ENCODE results near the gene C15orf39. TPM values are rescaled to one million over a fixed set of nuclear protein-coding genes. Genes with fewer than 3 reads are reported as not detected.
"Not testable (repeated sequence)": the region's sequence is repeated elsewhere in the genome, so short reads cannot be mapped to it uniquely, and the experiment has no call there.

C15orf39 gene
- polyA plus RNA-seq, 4 donors: 7.7 to 11.5 (median 9.9) TPM

DNA sequence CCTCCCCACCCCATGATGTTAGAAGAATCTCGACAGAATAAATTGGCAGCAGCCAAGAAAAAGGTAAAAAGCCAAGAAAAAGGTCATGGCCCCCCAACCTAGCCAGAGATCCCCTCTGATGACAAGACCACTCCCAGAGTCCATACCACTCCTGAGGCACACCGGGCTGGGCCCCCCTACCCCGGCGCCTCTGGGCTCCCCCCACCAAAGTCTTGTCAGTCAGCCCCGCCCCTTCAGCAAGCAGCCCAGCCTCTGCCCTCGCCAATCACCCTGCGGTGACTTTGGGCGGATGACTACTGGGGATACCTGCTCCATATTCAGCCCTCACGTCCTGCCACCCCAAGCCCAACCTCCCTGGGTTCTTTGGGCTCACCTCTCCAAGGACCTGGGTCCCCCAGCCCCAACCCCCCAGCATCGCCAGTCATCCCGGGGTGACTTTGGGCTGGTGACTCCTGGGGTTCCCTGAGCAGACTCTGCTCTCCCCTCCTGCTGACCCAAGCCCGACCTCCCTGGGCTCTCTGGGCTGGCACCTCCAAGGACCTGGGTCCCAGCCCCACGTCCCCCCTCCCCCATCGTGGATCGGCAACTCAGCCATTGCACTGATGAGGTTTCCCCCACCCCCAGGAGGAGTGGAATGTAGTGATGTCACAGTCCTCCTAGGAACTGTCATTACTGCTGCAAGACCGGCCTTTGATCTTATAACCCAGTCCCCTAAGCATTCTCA lies 57.1 kb downstream of the C15orf39 start:
- not testable (repeated sequence) for DNase-seq (ENCODE audit: low read depth in 4 of 4, low spot score in 2 of 4)

DNA sequence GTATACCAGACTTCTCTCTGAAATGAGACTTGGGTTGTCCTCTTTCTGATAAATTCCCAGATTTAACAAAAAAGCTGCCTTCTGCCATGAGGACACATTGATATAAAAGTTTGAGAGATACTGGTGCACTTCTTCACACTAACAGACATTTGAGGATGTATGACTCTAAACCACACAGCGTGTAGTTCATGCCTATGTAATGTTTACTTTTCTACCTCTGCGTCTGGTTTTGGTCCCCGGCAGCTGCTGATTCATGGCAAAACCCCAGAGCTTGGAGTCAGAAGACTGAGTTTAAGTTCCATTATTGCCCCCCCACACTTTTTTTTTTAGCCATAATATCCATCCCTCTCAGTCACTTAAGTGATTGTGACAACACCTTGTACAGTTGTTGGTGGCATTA lies 58.2 kb downstream of the C15orf39 start:
- DNase-seq (ENCODE audit: low read depth in 4 of 4, low spot score in 2 of 4): not testable (repeated sequence)

Other genes starting within 250 kb of the C15orf39 start
- 1 to 10 TPM; 2.0 to 3.4 (median 2.9) TPM for gene RPP25, start 245.1 kb upstream of the C15orf39 start, polyA plus RNA-seq (ENCODE audit: insufficient read length in 4 of 4)
- 10 to 100 TPM; 19.5 to 30.0 (median 25.7) TPM for gene SCAMP5, start 206.3 kb upstream of the C15orf39 start, polyA plus RNA-seq (ENCODE audit: insufficient read length in 4 of 4)
- gene PPCDC, start 178.3 kb upstream of the C15orf39 start, polyA plus RNA-seq (ENCODE audit: insufficient read length in 4 of 4): 10 to 100 TPM; 11.1 to 15.1 (median 14.3) TPM
- gene GOLGA6C, start 56.5 kb downstream of the C15orf39 start, polyA plus RNA-seq (ENCODE audit: insufficient read length in 4 of 4): not detected
- under 1 TPM; 0.14 to 0.47 (median 0.19) TPM for gene GOLGA6D, start 81.0 kb downstream of the C15orf39 start, polyA plus RNA-seq (ENCODE audit: insufficient read length in 4 of 4)
- 100 to 1,000 TPM in 3 of 4 donors, 10 to 100 TPM in 1; 95.3 to 124 (median 105) TPM for gene COMMD4, start 134.2 kb downstream of the C15orf39 start, polyA plus RNA-seq (ENCODE audit: insufficient read length in 4 of 4)
- gene NEIL1, start 145.2 kb downstream of the C15orf39 start, polyA plus RNA-seq (ENCODE audit: insufficient read length in 4 of 4): 10 to 100 TPM; 12.3 to 40.8 (median 26.6) TPM
- gene MAN2C1, start 166.7 kb downstream of the C15orf39 start, polyA plus RNA-seq (ENCODE audit: insufficient read length in 4 of 4): 100 to 1,000 TPM in 2 of 4 donors, 10 to 100 TPM in 2; 80.9 to 278 (median 177) TPM
- gene SIN3A, start 249.8 kb downstream of the C15orf39 start, polyA plus RNA-seq (ENCODE audit: insufficient read length in 4 of 4): 10 to 100 TPM; 50.7 to 56.9 (median 55.4) TPM

Measured in left renal cortex interstitium (tissue), 4 donors.